Neutrophil (primary cell): ENCODE measurements around the gene GPC2.
"Not testable (repeated sequence)": the region's sequence is repeated elsewhere in the genome, so short reads cannot be mapped to it uniquely, and the experiment has no call there.

Source experiments
- H3K27ac ChIP-seq: fragments of 200-600 bp; sonication (generic); 2 replicates; pipeline ENCODE4 v1.5.1; 2016; ENCODE audit warnings: mild to moderate bottlenecking, moderate library complexity
- H3K27me3 ChIP-seq: fragments of 200-600 bp; sonication (generic); 2 replicates; pipeline ENCODE4 v1.6.0; 2016; ENCODE audit warnings: mild to moderate bottlenecking
- H3K36me3 ChIP-seq: fragments of 200-600 bp; sonication (generic); 2 replicates; pipeline ENCODE4 v1.5.1; 2017
- H3K4me1 ChIP-seq, 2 experiments: fragments of 200-600 bp in 1 of 2; sonication (generic) in 1 of 2; 1 replicate in 1 of 2; 2 replicates in 1 of 2; pipeline versions ENCODE4 v1.5.1 to v1.6.1; 2013 to 2016; ENCODE audit warnings: low read depth in 1 of 2, low read length in 1 of 2, mild to moderate bottlenecking in 1 of 2, moderate library complexity in 1 of 2; ENCODE audit not compliant: control insufficient read depth in 1 of 2, insufficient read depth in 1 of 2
- H3K4me3 ChIP-seq, 2 experiments: fragments of 200-600 bp in 1 of 2; sonication (generic) in 1 of 2; 1 replicate in 1 of 2; 2 replicates in 1 of 2; pipeline ENCODE4 v1.5.1; 2013 to 2016; ENCODE audit warnings: low read depth in 1 of 2, low read length in 1 of 2, mild to moderate bottlenecking in 1 of 2, moderate library complexity in 1 of 2
- H3K9me3 ChIP-seq: fragments of 200-600 bp; sonication (generic); 2 replicates; pipeline ENCODE4 v1.5.1; 2016
- TF ChIP-seq, protein P1 (sequence below): fragments of 200-600 bp; sonication (generic); IDR thresholded peaks from 2 replicates; pipeline ENCODE4 v1.5.1; 2016; ENCODE audit warnings: antibody characterized with exemption

GPC2 gene, protein sequence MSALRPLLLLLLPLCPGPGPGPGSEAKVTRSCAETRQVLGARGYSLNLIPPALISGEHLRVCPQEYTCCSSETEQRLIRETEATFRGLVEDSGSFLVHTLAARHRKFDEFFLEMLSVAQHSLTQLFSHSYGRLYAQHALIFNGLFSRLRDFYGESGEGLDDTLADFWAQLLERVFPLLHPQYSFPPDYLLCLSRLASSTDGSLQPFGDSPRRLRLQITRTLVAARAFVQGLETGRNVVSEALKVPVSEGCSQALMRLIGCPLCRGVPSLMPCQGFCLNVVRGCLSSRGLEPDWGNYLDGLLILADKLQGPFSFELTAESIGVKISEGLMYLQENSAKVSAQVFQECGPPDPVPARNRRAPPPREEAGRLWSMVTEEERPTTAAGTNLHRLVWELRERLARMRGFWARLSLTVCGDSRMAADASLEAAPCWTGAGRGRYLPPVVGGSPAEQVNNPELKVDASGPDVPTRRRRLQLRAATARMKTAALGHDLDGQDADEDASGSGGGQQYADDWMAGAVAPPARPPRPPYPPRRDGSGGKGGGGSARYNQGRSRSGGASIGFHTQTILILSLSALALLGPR

DNA sequence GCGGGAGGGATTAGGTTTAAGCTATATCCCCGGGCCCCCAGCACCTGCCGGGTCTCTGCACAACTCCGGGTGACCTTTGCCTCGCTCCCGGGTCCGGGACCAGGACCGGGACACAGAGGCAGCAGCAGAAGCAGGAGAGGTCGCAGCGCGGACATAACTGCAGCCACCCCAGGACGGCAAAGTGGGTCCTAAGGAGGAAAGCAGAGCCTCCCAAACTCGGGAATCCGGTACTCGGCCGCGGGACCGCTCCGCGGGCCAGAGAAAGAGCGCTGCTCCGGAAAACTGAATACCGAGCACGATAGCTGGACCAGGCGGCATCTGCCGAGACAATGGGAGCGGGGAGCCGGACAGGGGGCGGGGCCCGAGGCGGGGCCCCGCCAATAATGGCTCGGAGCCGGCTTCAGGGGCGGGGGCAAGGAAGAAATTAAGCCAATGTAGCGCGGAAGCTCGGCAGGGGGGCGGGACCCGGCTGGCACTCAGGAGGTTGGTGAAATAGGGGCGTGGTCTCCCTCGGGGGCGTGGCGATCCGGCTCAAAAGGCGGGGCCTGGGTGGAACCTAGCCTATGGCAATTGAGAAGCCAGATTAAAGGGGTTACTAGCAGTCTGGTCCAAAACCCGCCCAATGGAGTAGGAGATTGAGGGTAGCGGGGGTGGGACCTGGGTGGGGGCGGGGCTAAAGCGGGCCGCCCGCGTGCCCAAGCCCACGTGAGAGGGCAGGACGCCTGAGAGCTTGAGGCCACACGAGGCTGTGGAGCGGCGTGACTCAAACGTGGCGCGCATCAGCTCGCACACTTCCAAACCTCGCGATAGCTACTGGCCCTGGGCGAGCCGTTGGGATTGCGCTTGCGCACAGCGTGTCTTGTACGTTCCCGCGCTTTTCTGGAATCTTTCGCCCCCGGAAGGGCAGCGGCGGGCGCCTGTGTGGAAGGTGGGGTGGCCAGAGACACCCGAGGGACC is at the start of gene GPC2, which contains the start of gene STAG3:
GPC2 (minus strand) TSS at position 337 of the 957 bp plus-strand sequence; CDS start at position 155, 182 bp downstream.
STAG3 (plus strand) TSS at position 874 of the 957 bp plus-strand sequence. CDS start 2,639 bp downstream, outside the sequence.
- TF ChIP-seq, protein P1, sequence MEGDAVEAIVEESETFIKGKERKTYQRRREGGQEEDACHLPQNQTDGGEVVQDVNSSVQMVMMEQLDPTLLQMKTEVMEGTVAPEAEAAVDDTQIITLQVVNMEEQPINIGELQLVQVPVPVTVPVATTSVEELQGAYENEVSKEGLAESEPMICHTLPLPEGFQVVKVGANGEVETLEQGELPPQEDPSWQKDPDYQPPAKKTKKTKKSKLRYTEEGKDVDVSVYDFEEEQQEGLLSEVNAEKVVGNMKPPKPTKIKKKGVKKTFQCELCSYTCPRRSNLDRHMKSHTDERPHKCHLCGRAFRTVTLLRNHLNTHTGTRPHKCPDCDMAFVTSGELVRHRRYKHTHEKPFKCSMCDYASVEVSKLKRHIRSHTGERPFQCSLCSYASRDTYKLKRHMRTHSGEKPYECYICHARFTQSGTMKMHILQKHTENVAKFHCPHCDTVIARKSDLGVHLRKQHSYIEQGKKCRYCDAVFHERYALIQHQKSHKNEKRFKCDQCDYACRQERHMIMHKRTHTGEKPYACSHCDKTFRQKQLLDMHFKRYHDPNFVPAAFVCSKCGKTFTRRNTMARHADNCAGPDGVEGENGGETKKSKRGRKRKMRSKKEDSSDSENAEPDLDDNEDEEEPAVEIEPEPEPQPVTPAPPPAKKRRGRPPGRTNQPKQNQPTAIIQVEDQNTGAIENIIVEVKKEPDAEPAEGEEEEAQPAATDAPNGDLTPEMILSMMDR = peak; percentile 15
- peak within 1 kb of the TSS; percentile 38 for H3K27ac ChIP-seq

DNA sequence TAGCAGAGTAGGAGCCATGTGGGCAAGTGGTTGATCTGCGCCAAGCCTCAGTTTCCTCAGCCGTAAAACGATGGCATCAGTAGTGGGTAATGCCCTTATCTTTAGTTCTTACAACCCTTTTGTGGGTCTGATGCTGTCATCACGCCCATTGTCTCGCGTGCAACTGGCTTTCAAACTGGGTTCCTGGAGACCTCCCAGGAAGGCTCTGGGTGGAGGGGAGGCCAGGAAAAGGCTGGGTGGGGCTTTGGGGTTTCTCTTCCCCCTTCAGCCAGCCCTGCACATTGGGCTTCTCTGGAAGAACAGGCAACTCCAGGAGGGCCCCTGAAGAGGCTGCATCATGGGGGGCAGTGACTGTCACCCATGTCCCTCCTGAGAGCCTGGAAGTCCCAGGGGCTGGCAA is 47.7 kb upstream of the GPC2 start:
- H3K27ac ChIP-seq, H3K9me3 ChIP-seq, H3K27me3 ChIP-seq, H3K4me1 ChIP-seq, H3K4me3 ChIP-seq: not testable (repeated sequence)
- H3K36me3 ChIP-seq = peaks cover 66% of the 10 kb centered on the region

More for the DNA sequence above, at the start of gene GPC2, which contains the start of gene STAG3:
- peaks cover 61% of the 10 kb centered on the region for H3K27me3 ChIP-seq
- H3K9me3 ChIP-seq = no peaks in the 10 kb centered on the region
- H3K36me3 ChIP-seq = no peaks in the 10 kb centered on the region
- H3K4me3 ChIP-seq = peak within 1 kb of the TSS; percentile 73 to 83
- H3K4me1 ChIP-seq = peaks cover 15 to 19% of the 10 kb centered on the region in 2 experiments

DNA sequence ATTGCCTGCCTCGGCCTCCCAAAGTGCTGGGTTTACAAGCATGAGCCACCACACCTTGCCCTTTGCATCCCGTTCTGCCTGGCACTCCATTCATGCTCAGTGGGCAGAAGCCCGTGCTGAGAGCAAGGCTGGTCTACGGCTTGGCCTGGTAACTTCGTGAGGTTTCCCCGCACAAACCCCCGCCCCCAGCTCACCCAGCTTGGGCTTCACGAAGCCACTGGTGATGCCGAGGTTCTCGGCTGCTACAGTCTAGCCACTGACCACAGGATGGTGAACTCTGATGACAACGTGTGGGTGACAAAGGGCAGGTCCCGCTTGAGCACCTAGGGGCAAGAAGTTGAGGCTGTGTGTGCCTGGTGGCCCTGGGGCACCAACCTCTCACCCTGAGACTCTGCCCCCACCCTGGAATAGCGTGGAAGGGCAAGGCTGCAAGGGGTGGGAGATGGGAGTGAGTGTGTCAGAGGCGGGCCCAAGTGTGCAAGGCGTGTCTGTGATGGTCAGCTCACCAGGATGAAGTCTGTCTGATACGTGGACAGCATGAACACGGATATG is 46.3 kb upstream of the GPC2 start:
- H3K9me3 ChIP-seq, H3K4me3 ChIP-seq, H3K27ac ChIP-seq, H3K4me1 ChIP-seq, H3K27me3 ChIP-seq: not testable (repeated sequence)
- H3K36me3 ChIP-seq = peaks cover 72% of the 10 kb centered on the region

DNA sequence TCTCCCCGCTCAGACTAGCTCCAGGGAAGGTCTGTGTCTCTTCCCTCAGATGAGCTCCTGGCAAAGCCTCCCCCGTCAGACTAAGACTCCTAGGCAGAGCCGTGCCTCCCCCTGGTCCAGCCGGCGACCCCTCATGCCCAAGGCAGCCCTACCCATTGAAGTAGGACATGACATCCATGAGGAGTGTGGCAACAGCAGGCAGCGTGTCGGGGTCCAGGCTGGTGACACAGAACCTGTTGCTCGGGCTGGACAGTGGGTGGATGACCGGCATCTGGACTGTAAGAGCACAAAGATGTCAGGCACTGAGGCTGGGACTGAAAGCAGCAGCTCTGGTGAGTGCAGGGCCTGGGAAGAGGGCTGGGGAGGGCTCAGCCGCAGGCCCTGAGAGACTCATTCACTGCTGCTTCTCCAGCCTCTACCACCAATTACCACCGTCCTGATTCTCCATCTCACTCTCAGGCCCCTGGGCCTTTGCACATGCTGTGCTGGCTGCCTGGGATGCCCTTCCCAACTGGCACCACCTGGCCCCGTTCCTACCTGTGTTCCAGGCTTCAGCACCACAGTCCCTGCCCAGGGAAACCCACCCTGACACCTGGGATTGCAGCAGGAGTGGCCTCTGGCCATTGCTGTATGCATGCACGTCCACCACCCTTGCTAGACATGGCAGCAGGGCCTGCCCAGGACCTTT is 45.4 kb upstream of the GPC2 start:
- H3K36me3 ChIP-seq = peaks cover 68% of the 10 kb centered on the region
- H3K9me3 ChIP-seq = no peaks in the 10 kb centered on the region
- H3K4me1 ChIP-seq = no peaks in the 10 kb centered on the region
- TF ChIP-seq, protein P1 = no peak
- H3K27ac ChIP-seq = no peak overlapping the region
- no peak overlapping the region for H3K4me3 ChIP-seq
- H3K27me3 ChIP-seq = no peaks in the 10 kb centered on the region

DNA sequence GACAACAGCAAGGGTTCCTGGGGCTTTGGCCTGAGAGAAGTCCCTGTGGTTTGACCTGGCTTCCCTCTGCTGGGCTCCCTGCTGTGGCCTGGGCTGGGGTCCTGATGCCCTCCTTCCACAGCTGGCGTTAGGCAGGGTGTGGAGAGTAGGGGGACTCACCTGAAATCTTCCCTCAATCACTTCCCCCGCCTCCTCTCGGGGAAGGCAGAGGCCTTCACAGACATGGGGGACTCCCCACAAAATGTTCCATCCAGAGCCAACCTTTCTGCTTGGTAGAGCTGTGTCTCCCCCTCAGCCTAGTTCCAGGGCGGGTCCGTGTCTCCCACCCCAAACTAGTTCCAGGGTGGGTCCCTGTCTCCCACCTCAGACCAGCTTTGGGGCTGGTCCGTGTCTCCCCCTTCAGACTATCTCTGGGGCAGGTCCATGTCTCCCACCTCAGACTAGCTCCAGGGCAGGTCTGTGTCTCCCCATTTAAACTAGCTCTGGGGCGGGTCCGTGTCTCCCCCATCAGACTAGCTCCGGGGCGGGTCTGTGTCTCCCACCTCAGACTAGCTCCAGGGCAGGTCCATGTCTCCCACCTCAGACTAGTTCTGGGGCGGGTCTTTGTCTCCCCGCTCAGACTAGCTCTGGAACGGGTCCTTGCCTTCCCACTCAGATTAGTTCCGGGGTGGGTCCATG is 44.7 kb upstream of the GPC2 start:
- TF ChIP-seq, protein P1 = no peak
- H3K27ac ChIP-seq = no peak overlapping the region
- H3K9me3 ChIP-seq = no peaks in the 10 kb centered on the region
- no peaks in the 10 kb centered on the region for H3K27me3 ChIP-seq
- no peaks in the 10 kb centered on the region for H3K4me1 ChIP-seq
- H3K36me3 ChIP-seq = peaks cover 62% of the 10 kb centered on the region
- no peak overlapping the region for H3K4me3 ChIP-seq
